ENCODE measurements around the gene USP26. TPM values are rescaled to one million over a fixed set of nuclear protein-coding genes. Genes with fewer than 3 reads are reported as not detected.

USP26 gene
- total RNA-seq, 2 donors from 2014 or later = not detected

DNA sequence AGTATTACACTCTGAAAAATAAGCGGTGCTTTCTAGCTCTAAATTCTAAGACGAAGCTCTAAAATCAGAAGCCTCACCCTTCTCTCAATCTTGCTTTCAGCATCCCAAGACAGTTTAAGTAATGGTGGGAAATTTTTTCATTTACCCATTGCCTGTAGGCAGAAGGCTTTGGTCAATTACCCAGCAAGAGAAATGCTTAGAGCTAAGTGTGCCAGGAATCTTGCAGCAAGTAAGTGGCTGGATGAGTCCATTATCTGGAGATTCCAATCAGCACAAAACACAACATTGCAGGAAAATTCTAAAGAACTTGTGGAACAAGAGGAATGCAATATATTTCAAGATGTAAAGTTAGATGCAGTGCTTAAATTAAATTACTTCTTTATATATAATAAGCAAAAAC is 28.4 kb downstream of the USP26 start:
- no peaks in the 10 kb centered on the region for H3K27me3 ChIP-seq
- H3K4me1 ChIP-seq = no peaks in the 10 kb centered on the region
- no peak overlapping the region for H3K27ac ChIP-seq
- H3K4me3 ChIP-seq = no peak overlapping the region
- ATAC-seq = no peak
- DNase-seq = no peak
- no peaks in the 10 kb centered on the region for H3K9me3 ChIP-seq
- intact Hi-C loops (cut with DNase I) = no loop called here
- H3K36me3 ChIP-seq (replicated peaks in 1 of 2; ENCODE audit: insufficient read depth in 1 of 2, low read depth in 2 of 2) = no peaks in the 10 kb centered on the region
- TF ChIP-seq, protein P1, sequence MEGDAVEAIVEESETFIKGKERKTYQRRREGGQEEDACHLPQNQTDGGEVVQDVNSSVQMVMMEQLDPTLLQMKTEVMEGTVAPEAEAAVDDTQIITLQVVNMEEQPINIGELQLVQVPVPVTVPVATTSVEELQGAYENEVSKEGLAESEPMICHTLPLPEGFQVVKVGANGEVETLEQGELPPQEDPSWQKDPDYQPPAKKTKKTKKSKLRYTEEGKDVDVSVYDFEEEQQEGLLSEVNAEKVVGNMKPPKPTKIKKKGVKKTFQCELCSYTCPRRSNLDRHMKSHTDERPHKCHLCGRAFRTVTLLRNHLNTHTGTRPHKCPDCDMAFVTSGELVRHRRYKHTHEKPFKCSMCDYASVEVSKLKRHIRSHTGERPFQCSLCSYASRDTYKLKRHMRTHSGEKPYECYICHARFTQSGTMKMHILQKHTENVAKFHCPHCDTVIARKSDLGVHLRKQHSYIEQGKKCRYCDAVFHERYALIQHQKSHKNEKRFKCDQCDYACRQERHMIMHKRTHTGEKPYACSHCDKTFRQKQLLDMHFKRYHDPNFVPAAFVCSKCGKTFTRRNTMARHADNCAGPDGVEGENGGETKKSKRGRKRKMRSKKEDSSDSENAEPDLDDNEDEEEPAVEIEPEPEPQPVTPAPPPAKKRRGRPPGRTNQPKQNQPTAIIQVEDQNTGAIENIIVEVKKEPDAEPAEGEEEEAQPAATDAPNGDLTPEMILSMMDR (IDR thresholded peaks at IDR 0.05) = no peak
- no peak for TF ChIP-seq POLR2A (IDR thresholded peaks at IDR 0.05)
- WGBS, 2 donors = 73 to 79% methylated on average over 2 of the region's 2 CpGs

DNA sequence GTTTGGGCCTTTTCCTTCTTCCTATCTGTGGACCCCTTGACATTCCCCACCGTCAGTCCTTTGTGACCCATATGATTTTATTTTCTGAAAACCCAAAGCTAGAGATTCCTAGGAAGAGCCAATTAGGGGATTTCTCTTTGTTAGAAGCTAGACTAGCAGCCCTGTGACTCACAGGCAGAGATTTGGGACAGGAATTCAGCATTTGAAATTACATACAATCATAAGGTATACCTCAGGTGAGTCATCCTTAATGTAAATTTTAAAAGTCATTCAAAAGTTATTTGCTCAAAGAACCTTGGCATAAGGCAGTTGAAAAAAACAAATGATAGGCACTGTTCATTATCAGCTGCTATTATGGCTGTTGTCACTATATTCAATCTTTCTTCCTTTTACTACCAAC is 40.6 kb downstream of the USP26 start:
- ATAC-seq (no peak), DNase-seq (no peak)
- no peak overlapping the region for H3K4me3 ChIP-seq
- H3K9me3 ChIP-seq = no peaks in the 10 kb centered on the region
- no peak overlapping the region for H3K27ac ChIP-seq
- intact Hi-C loops (cut with DNase I) = no loop called here
- H3K27me3 ChIP-seq = no peaks in the 10 kb centered on the region
- TF ChIP-seq, protein P1 (IDR thresholded peaks at IDR 0.05) = no peak
- TF ChIP-seq POLR2A (IDR thresholded peaks at IDR 0.05) = no peak
- no peaks in the 10 kb centered on the region for H3K4me1 ChIP-seq
- H3K36me3 ChIP-seq (replicated peaks in 1 of 2; ENCODE audit: insufficient read depth in 1 of 2, low read depth in 2 of 2) = no peaks in the 10 kb centered on the region
- 78 to 100% methylated on average over 1 of the region's 1 CpG for WGBS, 2 donors

DNA sequence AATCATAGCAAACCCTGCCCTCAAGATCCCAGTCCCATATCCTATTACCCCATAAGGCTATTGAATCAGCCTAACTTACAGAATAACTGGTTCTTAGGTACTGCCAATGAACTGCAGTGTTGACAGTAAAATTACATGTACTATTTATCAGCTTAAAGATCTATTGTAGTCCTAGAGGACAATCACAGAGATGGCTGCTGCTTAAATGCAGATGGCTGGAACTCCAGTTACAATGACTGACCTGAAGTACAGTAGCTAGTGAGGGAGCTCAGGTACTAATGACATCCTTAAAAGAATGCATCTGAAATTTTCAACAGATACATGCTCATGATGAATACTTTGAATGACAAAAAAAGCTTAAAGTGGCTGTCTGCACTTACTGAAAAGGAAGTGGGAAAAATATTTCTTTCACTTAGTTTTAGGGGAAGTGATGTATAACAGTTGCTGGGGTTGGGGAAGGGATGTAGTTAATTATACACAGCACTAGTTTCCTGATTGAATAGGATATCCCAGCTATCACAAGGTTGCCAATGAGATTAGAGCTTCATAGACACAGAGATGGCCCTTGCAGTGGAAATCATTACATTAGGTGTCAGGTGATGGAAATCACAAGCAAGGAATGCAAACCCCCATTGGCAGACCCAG is 42.0 kb downstream of the USP26 start:
- H3K27me3 ChIP-seq = no peaks in the 10 kb centered on the region
- ATAC-seq (no peak), DNase-seq (no peak)
- H3K9me3 ChIP-seq = no peaks in the 10 kb centered on the region
- H3K36me3 ChIP-seq (replicated peaks in 1 of 2; ENCODE audit: insufficient read depth in 1 of 2, low read depth in 2 of 2) = no peaks in the 10 kb centered on the region
- intact Hi-C loops (cut with DNase I) = no loop called here
- no peak overlapping the region for H3K27ac ChIP-seq
- H3K4me1 ChIP-seq = no peaks in the 10 kb centered on the region
- TF ChIP-seq, protein P1 (IDR thresholded peaks at IDR 0.05) = no peak
- H3K4me3 ChIP-seq = no peak overlapping the region

DNA sequence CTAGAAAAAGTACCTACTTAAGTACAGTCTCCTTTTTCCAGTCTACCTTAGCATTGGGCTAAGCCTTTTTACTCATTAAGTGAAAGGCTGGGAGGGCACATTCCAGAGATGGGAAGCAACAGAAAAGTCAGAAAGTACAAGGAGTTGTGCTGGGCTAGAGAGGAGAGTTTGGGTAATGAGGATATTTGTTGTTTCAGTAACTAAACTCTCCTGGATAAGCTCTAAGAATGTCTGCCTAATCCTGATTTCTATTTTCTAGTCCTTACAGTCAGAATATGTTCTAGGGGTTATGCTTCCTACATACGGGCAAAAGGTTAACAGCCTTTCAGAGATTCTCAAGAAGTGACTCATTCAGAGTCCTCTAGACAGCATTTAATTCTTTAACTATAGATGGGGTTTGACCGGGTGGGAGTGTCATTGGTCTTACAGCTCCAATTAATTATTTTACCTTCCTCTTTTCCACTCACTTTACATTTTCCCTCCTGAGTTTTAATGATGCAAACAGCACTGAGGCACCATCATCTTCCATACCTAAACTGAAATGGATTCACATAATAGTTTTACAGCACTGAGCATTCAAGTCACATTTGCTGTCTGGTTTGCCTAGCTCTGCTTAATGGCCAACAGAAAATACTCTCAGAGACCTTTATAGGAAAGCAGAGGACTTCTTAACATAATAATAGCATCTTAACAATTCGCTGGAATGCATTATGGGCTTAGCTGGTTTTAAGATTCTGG is 42.9 kb downstream of the USP26 start:
- WGBS, 2 donors = 63 to 70% methylated on average over 3 of the region's 3 CpGs
- ATAC-seq (no peak), DNase-seq (no peak)
- Histone ChIP-seq H3K4me3 (no peak overlapping the region), H3K27ac (no peak overlapping the region), H3K36me3 (replicated peaks in 1 of 2; ENCODE audit: insufficient read depth in 1 of 2, low read depth in 2 of 2) (no peaks in the 10 kb centered on the region), H3K27me3 (no peaks in the 10 kb centered on the region), H3K9me3 (no peaks in the 10 kb centered on the region), H3K4me1 (no peaks in the 10 kb centered on the region)
- intact Hi-C loops (cut with DNase I) = no loop called here
- no peak for TF ChIP-seq POLR2A (IDR thresholded peaks at IDR 0.05)
- TF ChIP-seq, protein P1 (IDR thresholded peaks at IDR 0.05) = no peak

DNA sequence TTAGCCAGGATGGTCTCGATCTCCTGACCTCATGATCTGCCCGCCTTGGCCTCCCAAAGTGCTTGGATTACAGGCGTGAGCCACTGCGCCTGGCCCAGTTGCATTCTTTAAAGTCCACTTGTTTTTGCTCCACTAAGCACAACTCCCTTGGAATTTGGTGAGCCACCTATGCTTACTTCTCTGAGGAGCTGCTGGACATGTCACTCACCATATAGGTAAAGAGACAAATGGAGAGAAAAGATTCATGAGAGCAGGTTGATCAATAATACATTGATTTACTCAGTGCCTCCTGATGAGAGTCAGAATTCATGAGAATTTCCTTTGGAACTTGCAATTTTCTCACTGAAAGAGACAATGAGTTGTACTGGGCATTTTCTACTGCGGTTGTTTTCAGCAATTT is 48.2 kb downstream of the USP26 start:
- Histone ChIP-seq H3K27me3 (no peaks in the 10 kb centered on the region), H3K36me3 (replicated peaks in 1 of 2; ENCODE audit: insufficient read depth in 1 of 2, low read depth in 2 of 2) (no peaks in the 10 kb centered on the region), H3K27ac (no peak overlapping the region), H3K4me1 (no peaks in the 10 kb centered on the region), H3K4me3 (no peak overlapping the region), H3K9me3 (no peaks in the 10 kb centered on the region)
- ATAC-seq (no peak), DNase-seq (no peak)
- WGBS, 2 donors = 90 to 95% methylated on average over 2 to 4 of the region's 5 CpGs
- TF ChIP-seq POLR2A (IDR thresholded peaks at IDR 0.05) = no peak
- TF ChIP-seq, protein P1 (IDR thresholded peaks at IDR 0.05) = no peak
- intact Hi-C loops (cut with DNase I) = no loop called here

Data from body of pancreas (tissue), 4 donors.